Type B pancreatic cell (in vitro differentiated cells): ENCODE data around the gene SLC6A18. TPM values are rescaled to one million over a fixed set of nuclear protein-coding genes. Genes with fewer than 3 reads are reported as not detected.

Experiments used
- DNase-seq: peaks from one replicate; pipeline ENCODE4 v3.0.0; 2021; ENCODE audit warnings: mixed read lengths; ENCODE audit not compliant: unreplicated experiment; ENCODE audit errors: extremely low spot score
- H3K27ac Mint-ChIP-seq: 2 replicates; pipeline ENCODE4 v1.8.0; 2021; ENCODE audit warnings: mild to moderate bottlenecking, mixed read lengths
- H3K27me3 Mint-ChIP-seq: 2 replicates; pipeline ENCODE4 v1.8.0; 2021; ENCODE audit warnings: mixed read lengths
- H3K36me3 Mint-ChIP-seq: 2 replicates; pipeline ENCODE4 v1.8.0; 2021; ENCODE audit warnings: mixed read lengths
- H3K4me1 Mint-ChIP-seq: one replicate; pipeline ENCODE4 v1.8.0; 2021; ENCODE audit warnings: mixed read lengths; ENCODE audit not compliant: unreplicated experiment
- H3K4me3 Mint-ChIP-seq: 2 replicates; pipeline ENCODE4 v1.8.0; 2021; ENCODE audit warnings: mild to moderate bottlenecking, mixed read lengths
- H3K9me3 Mint-ChIP-seq: 2 replicates; pipeline ENCODE4 v1.8.0; 2021; ENCODE audit warnings: mixed read lengths
- total RNA-seq: library from RNA; stranded (reverse); gene quantifications from 2 replicates; pipeline ENCODE4 v1.2.1, GENCODE V29; 2021; ENCODE audit warnings: low replicate concordance
- TF ChIP-seq, protein P1 (sequence below): fragments of 200-600 bp; sonication (generic); conservative IDR thresholded peaks from 2 replicates; pipeline ENCODE4 v1.5.0; 2021; ENCODE audit warnings: antibody characterized with exemption, mild to moderate bottlenecking

SLC6A18 gene
- total RNA-seq, 1 donor from 2014 or later, result 0.41 TPM

DNA sequence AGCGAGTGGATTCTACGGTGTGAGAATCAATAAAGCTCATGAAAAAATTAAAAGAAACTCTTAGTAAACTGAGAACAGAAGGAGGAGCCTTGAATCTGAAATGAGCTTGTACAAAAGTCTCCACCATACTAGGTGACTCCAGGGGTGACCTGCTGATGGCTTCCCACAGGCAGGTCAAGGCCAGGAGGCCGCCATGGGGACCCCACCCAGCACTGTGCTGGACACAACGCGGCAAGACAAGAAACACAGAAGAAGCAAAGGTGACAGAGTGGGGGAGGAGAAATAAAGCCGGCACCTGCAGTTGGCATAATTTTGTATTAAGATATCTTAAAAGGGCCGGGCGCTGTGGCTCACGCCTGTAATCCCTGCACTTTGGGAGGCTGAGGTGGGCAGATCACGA is 35.9 kb upstream of the SLC6A18 start:
- H3K9me3 Mint-ChIP-seq, result no peaks in the 10 kb centered on the region
- H3K4me1 Mint-ChIP-seq, result peaks cover 15% of the 10 kb centered on the region
- no peak for DNase-seq
- no peak overlapping the region for H3K27ac Mint-ChIP-seq
- H3K27me3 Mint-ChIP-seq, result peaks cover 15% of the 10 kb centered on the region
- H3K36me3 Mint-ChIP-seq, result no peaks in the 10 kb centered on the region
- no peak overlapping the region for H3K4me3 Mint-ChIP-seq
- TF ChIP-seq, protein P1, sequence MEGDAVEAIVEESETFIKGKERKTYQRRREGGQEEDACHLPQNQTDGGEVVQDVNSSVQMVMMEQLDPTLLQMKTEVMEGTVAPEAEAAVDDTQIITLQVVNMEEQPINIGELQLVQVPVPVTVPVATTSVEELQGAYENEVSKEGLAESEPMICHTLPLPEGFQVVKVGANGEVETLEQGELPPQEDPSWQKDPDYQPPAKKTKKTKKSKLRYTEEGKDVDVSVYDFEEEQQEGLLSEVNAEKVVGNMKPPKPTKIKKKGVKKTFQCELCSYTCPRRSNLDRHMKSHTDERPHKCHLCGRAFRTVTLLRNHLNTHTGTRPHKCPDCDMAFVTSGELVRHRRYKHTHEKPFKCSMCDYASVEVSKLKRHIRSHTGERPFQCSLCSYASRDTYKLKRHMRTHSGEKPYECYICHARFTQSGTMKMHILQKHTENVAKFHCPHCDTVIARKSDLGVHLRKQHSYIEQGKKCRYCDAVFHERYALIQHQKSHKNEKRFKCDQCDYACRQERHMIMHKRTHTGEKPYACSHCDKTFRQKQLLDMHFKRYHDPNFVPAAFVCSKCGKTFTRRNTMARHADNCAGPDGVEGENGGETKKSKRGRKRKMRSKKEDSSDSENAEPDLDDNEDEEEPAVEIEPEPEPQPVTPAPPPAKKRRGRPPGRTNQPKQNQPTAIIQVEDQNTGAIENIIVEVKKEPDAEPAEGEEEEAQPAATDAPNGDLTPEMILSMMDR, result no peak

DNA sequence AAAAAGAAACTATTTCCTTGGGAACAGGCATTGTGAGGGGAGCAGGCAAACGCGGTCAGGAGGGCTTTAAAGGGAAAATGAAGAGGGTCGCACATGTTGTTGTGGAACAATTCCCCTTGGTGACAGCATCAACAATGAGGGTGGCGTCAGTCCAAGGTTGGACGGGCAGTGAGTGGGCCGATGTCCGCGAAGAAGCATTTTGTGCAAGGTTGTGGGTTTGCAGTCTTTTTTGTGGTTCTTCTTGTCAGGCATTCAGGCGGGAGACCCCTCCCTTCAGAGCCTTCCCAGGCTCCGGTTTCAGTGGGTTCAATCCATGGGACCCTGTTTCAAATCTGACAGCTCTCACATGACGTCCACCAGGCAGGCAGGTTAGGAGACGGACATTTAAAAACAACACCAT is 34.9 kb upstream of the SLC6A18 start:
- peaks cover 22% of the 10 kb centered on the region for H3K27me3 Mint-ChIP-seq
- no peak overlapping the region for H3K27ac Mint-ChIP-seq
- no peaks in the 10 kb centered on the region for H3K9me3 Mint-ChIP-seq
- H3K4me1 Mint-ChIP-seq, result peaks cover 15% of the 10 kb centered on the region
- no peaks in the 10 kb centered on the region for H3K36me3 Mint-ChIP-seq
- DNase-seq, result no peak
- TF ChIP-seq, protein P1, result no peak
- H3K4me3 Mint-ChIP-seq, result no peak overlapping the region

DNA sequence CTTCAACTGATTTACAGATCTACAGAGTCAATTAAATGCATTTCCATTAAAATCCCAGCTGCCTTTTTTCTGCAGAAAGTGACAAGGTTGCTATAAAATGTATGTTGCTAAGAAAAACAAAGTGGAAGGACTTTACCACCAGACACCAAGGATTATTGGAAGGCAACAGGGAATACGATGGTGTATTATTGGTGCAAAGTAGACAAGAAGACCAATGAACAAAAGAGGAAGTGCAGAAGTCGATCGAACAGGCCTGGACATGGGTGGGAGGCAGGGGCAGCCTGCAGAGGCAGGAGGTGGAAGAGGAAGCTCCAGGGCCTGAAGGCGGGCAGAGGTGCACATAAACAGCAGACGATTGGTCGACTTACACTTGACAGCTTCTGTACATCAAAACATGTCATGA is 34.3 kb upstream of the SLC6A18 start:
- no peak for DNase-seq
- Mint-ChIP-seq H3K4me1 (peaks cover 12% of the 10 kb centered on the region), H3K4me3 (no peak overlapping the region), H3K27me3 (peaks cover 22% of the 10 kb centered on the region), H3K36me3 (no peaks in the 10 kb centered on the region), H3K27ac (no peak overlapping the region), H3K9me3 (no peaks in the 10 kb centered on the region)
- TF ChIP-seq, protein P1, result no peak

DNA sequence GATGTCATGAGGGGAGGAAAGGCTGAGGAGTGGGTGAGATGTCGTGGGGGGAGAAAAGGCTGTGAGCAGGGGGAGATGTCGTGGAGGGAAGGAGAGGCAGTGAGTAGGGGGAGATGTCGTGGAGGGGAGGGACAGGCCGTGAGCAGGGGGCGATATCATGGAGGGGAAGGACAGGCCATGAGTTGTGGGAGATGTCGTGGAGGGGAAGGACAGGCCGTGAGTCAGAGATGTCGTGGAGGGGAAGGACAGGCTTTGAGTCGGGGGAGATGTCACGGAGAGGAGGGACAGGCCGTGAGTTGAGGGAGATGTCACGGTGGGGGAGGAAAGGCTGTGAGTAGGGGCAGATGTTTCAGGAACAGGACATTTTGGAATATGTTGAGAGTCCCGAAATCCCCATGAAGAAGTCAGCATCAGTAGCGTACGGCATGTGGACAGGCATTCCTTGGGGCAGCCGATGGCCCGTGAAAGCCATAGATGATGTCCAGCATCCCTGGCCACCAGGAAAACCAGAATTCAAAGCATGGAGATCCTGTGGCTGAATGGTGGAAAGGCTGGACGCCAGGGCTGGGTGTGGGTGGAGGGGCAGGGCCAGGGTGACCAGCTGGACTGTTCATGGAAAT is 32.1 kb upstream of the SLC6A18 start:
- no peak overlapping the region for H3K4me3 Mint-ChIP-seq
- no peaks in the 10 kb centered on the region for H3K9me3 Mint-ChIP-seq
- peaks cover 6% of the 10 kb centered on the region for H3K4me1 Mint-ChIP-seq
- no peak for DNase-seq
- no peak overlapping the region for H3K27ac Mint-ChIP-seq
- H3K36me3 Mint-ChIP-seq, result no peaks in the 10 kb centered on the region
- TF ChIP-seq, protein P1, result no peak
- H3K27me3 Mint-ChIP-seq, result peaks cover 27% of the 10 kb centered on the region

DNA sequence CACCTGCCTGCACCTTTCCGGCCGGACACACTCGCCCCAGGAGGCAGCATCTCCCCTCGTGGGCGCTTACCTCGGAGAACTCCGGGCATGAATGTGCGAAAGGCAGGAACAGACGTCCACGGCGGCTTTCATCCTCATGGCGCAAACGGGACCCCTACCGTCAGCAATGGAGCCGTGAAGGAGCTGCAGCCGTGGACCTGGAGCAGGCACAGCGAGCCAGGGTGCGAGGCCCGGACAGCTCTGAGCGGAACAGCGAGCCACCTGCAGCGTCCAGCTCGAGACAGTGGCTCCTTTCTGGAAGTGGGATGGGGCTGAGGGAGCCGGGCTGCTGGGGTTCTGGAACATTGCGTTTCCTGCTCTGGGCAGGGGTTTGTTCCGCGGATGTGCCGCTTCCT is 31.6 kb upstream of the SLC6A18 start:
- H3K27me3 Mint-ChIP-seq, result peaks cover 27% of the 10 kb centered on the region
- H3K9me3 Mint-ChIP-seq, result no peaks in the 10 kb centered on the region
- TF ChIP-seq, protein P1, result no peak
- no peak for DNase-seq
- no peak overlapping the region for H3K4me3 Mint-ChIP-seq
- H3K27ac Mint-ChIP-seq, result no peak overlapping the region
- peaks cover 6% of the 10 kb centered on the region for H3K4me1 Mint-ChIP-seq
- H3K36me3 Mint-ChIP-seq, result no peaks in the 10 kb centered on the region

DNA sequence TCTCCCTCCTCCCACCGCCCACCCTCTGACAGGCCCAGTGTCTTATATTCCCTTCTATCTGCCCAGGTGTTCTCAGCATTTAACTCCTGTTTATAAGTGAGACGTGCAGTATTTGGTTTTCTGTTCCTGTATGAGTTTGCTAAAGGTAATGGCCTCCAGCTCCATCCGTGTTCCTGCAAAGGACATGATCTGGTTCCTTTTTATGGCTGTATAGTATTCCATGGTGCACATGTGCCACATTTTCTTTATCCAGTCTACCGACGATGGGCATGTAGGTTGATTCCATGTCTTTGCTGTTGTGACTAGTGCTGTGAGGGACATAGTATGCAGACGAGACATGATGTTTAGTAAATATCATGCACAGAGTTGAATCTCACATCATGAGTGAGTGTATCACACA is 30.8 kb upstream of the SLC6A18 start:
- TF ChIP-seq, protein P1, result no peak
- Mint-ChIP-seq H3K4me1 (peaks cover 6% of the 10 kb centered on the region), H3K27me3 (peaks cover 27% of the 10 kb centered on the region), H3K27ac (no peak overlapping the region), H3K36me3 (no peaks in the 10 kb centered on the region), H3K4me3 (no peak overlapping the region), H3K9me3 (no peaks in the 10 kb centered on the region)
- DNase-seq, result no peak
